Kidney epithelial cell (primary cell): ENCODE data around the gene CD3E. TPM values are rescaled to one million over a fixed set of nuclear protein-coding genes. Genes with fewer than 3 reads are reported as not detected.

Experiments used
- DNase-seq: peaks from one replicate; pipeline ENCODE4 v3.0.0-alpha.2; 2010; ENCODE audit warnings: low read depth
- H3K27me3 ChIP-seq: 2 replicates; pipeline ENCODE4 v1.6.0; 2011; ENCODE audit warnings: low read length; ENCODE audit not compliant: control insufficient read depth, insufficient read depth
- H3K36me3 ChIP-seq: 2 replicates; pipeline ENCODE4 v1.5.1; 2011; ENCODE audit warnings: low read length; ENCODE audit not compliant: control insufficient read depth, insufficient read depth
- H3K4me3 ChIP-seq: 2 replicates; pipeline ENCODE4 v1.5.1; 2011; ENCODE audit warnings: low read depth, mild to moderate bottlenecking, control low read depth, low read length
- CTCF ChIP-seq: IDR thresholded peaks from 2 replicates; pipeline ENCODE4 v1.5.1; 2011; ENCODE audit warnings: mild to moderate bottlenecking, moderate library complexity, low read length, control low read depth, inconsistent platforms; ENCODE audit not compliant: insufficient read depth, poor library complexity, severe bottlenecking
- total RNA-seq: library from RNA; depleted of rRNA; stranded (reverse); fragments of >200 nt; gene quantifications from 2 replicates; pipeline ENCODE4 v1.2.3, GENCODE V29; 2015

CD3E gene
- total RNA-seq, 1 donor from 2014 or later, result not detected

DNA sequence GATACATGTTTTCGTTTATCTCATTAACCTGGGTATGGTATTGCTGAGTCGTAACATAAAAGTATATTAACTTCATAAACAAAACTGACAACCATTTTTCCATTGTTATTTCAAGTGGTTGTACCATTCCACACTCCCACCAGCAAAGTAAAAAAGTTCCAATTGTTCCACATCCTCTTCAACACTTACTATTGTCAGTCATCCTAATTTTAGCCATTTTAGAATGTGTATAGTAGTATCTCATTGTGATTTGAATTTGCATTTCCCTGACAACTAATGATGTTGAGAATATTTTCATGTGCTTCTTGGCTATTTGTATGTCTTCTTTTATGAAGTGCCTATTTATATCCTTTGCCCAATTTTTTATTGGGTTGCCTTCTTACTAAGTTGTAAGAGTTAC lies 10.5 kb upstream of the CD3E start:
- Histone ChIP-seq H3K27me3 (peaks cover 2% of the 10 kb centered on the region), H3K36me3 (no peaks in the 10 kb centered on the region), H3K4me3 (no peak overlapping the region)
- no peak for DNase-seq
- TF ChIP-seq CTCF, result no peak

GRCh38 chr11:118295199-118295598 lies 9.3 kb upstream of the CD3E start:
- Histone ChIP-seq H3K36me3 (no peaks in the 10 kb centered on the region), H3K4me3 (no peak overlapping the region), H3K27me3 (peaks cover 2% of the 10 kb centered on the region)
- TF ChIP-seq CTCF, result no peak
- DNase-seq, result no peak

GRCh38 chr11:118295815-118296454 lies 8.6 kb upstream of the CD3E start:
- no peak overlapping the region for H3K4me3 ChIP-seq
- H3K36me3 ChIP-seq, result no peaks in the 10 kb centered on the region
- H3K27me3 ChIP-seq, result peaks cover 2% of the 10 kb centered on the region
- peak; percentile 73 for TF ChIP-seq CTCF
- DNase-seq, result peak; percentile 44

- no peak overlapping the region for H3K4me3 ChIP-seq
- TF ChIP-seq CTCF, result no peak
- peaks cover 3% of the 10 kb centered on the region for H3K27me3 ChIP-seq
- DNase-seq, result no peak
- H3K36me3 ChIP-seq, result no peaks in the 10 kb centered on the region
Measured at GRCh38 chr11:118301600-118302195, 2.8 kb upstream of the CD3E start.

- no peak for TF ChIP-seq CTCF
- Histone ChIP-seq H3K4me3 (no peak overlapping the region), H3K27me3 (peaks cover 3% of the 10 kb centered on the region), H3K36me3 (no peaks in the 10 kb centered on the region)
- no peak for DNase-seq
Measured at GRCh38 chr11:118304227-118304567, 333 bp upstream of the CD3E start.

GRCh38 chr11:118305726-118306125 lies 1.2 kb downstream of the CD3E start:
- H3K4me3 ChIP-seq, result no peak overlapping the region
- H3K36me3 ChIP-seq, result no peaks in the 10 kb centered on the region
- TF ChIP-seq CTCF, result no peak
- peaks cover 3% of the 10 kb centered on the region for H3K27me3 ChIP-seq
- no peak for DNase-seq
